B cell (primary cell): ENCODE results near the gene ZNF438. TPM values are rescaled to one million over a fixed set of nuclear protein-coding genes. Genes with fewer than 3 reads are reported as not detected.

ENCODE experiments used
- ATAC-seq: fragments of 200-7000 bp; cut with Tn5 transposase; one replicate; pipeline ENCODE4 v1.10.0; 2021; ENCODE audit warnings: low read depth, mild to moderate bottlenecking, moderate number of reproducible peaks, moderate library complexity
- CTCF ChIA-PET: fragments of 350-600 bp; sonication (Branson Sonifier 250); formaldehyde crosslinking; loops from one replicate; lab custom pipeline; 2021; ENCODE audit warnings: antibody characterized with exemption, inconsistent platforms; lab: Charles Lee
- POLR2A ChIA-PET: fragments of 350-600 bp; sonication (Branson Sonifier 250); formaldehyde crosslinking; loops from one replicate; lab custom pipeline; 2021; ENCODE audit warnings: antibody characterized with exemption; lab: Charles Lee
- DNase-seq: peaks from one replicate; pipeline ENCODE4 v3.0.0; 2013
- H2AFZ ChIP-seq: 2 replicates; pipeline ENCODE4 v1.6.1; 2012; ENCODE audit warnings: mild to moderate bottlenecking, low read depth, low read length; ENCODE audit not compliant: insufficient read depth, poor library complexity, severe bottlenecking
- H3K27ac ChIP-seq, 2 donors: 1 replicate in 1 of 2; 2 replicates in 1 of 2; pipeline ENCODE4 v1.5.1; 2012 to 2013; ENCODE audit warnings: low read length in 2 of 2, mild to moderate bottlenecking in 2 of 2, moderate library complexity in 1 of 2
- H3K27me3 ChIP-seq, 4 experiments: fragments of 200-600 bp in 1 of 4; sonication (generic) in 1 of 4; replicated peaks in 1 of 4; 1 replicate in 2 of 4; 2 replicates in 2 of 4; pipeline versions ENCODE4 v1.6.1 to v1.7.0; 2013 to 2016; ENCODE audit warnings: low read length in 3 of 4, mild to moderate bottlenecking in 2 of 4, mixed read lengths in 1 of 4, moderate library complexity in 1 of 4; ENCODE audit not compliant: insufficient read depth in 4 of 4, control insufficient read depth in 3 of 4; ENCODE audit errors: control extremely low read depth in 1 of 4
- H3K36me3 ChIP-seq, 2 experiments: replicated peaks in 1 of 2; 1 replicate in 1 of 2; 2 replicates in 1 of 2; pipeline versions ENCODE4 v1.6.1 to v1.7.1; 2013; ENCODE audit warnings: low read length in 1 of 2; ENCODE audit not compliant: insufficient read depth in 2 of 2, control insufficient read depth in 1 of 2; ENCODE audit errors: control extremely low read depth in 1 of 2, extremely low read depth in 1 of 2
- H3K4me1 ChIP-seq, 2 donors: fragments of 200-600 bp in 1 of 2; sonication (generic) in 1 of 2; 1 replicate in 1 of 2; 2 replicates in 1 of 2; pipeline versions ENCODE4 v1.5.1 to v1.6.1; 2013 to 2017; ENCODE audit warnings: low read length in 2 of 2; ENCODE audit not compliant: control insufficient read depth in 2 of 2, insufficient read depth in 2 of 2
- H3K4me2 ChIP-seq: replicated peaks from 2 replicates; pipeline ENCODE3; 2012; ENCODE audit warnings: mild to moderate bottlenecking, low read depth, low read length; ENCODE audit not compliant: poor library complexity, severe bottlenecking
- H3K4me3 ChIP-seq, 5 experiments: fragments of 200-600 bp in 1 of 5; sonication (generic) in 1 of 5; 1 replicate in 3 of 5; 2 replicates in 2 of 5; pipeline versions ENCODE4 v1.5.1 to v1.7.0; 2011 to 2016; ENCODE audit warnings: low read length in 4 of 5, mild to moderate bottlenecking in 4 of 5, low read depth in 2 of 5, control low read depth in 1 of 5, moderate library complexity in 1 of 5; ENCODE audit not compliant: insufficient read depth in 1 of 5; ENCODE audit errors: control extremely low read depth in 1 of 5, extremely low read depth in 1 of 5
- H3K79me2 ChIP-seq: fragments of 200-600 bp; sonication (generic); one replicate; pipeline ENCODE4 v1.6.0; 2016; ENCODE audit warnings: low read length; ENCODE audit not compliant: control insufficient read depth, insufficient read depth
- H3K9ac ChIP-seq: fragments of 200-600 bp; sonication (generic); 2 replicates; pipeline ENCODE4 v1.6.1; 2017; ENCODE audit warnings: mild to moderate bottlenecking, low read length, moderate library complexity
- H3K9me3 ChIP-seq, 3 donors: one replicate each; pipeline versions ENCODE4 v1.6.1 to v1.7.1; 2013; ENCODE audit warnings: low read length in 2 of 3; ENCODE audit not compliant: control insufficient read depth in 2 of 3, insufficient read depth in 1 of 3; ENCODE audit errors: control extremely low read depth in 1 of 3
- H4K20me1 ChIP-seq: 2 replicates; pipeline ENCODE4 v1.6.0; 2012; ENCODE audit warnings: mild to moderate bottlenecking, low read length; ENCODE audit not compliant: insufficient read depth, control insufficient read depth, poor library complexity, severe bottlenecking
- H3K27ac Mint-ChIP-seq: one replicate; pipeline ENCODE4 v1.8.0; 2021; ENCODE audit warnings: mixed read lengths
- H3K27me3 Mint-ChIP-seq: one replicate; pipeline ENCODE4 v1.8.0; 2021; ENCODE audit warnings: mixed read lengths
- H3K4me1 Mint-ChIP-seq: one replicate; pipeline ENCODE4 v1.8.0; 2021; ENCODE audit warnings: mixed read lengths
- H3K4me3 Mint-ChIP-seq: one replicate; pipeline ENCODE4 v1.8.0; 2021; ENCODE audit warnings: mixed read lengths
- H3K9me3 Mint-ChIP-seq: one replicate; pipeline ENCODE4 v1.8.0; 2022; ENCODE audit warnings: mixed read lengths; ENCODE audit not compliant: insufficient read depth
- CTCF ChIP-seq: fragments of 200-600 bp; IDR thresholded peaks from one replicate; pipeline ENCODE4 v1.8.0; 2022; ENCODE audit warnings: antibody characterized with exemption, mild to moderate bottlenecking
- EZH2 ChIP-seq: IDR thresholded peaks from 2 replicates; pipeline ENCODE4 v1.6.1; 2012; ENCODE audit warnings: borderline replicate concordance, low read depth, mild to moderate bottlenecking, moderate library complexity, low read length; ENCODE audit not compliant: insufficient read depth, poor library complexity, severe bottlenecking
- WGBS: methylation state at CpG from one replicate; pipeline ENCODE4 v1.1.5; 2013; ENCODE audit warnings: missing lambda C conversion rate; ENCODE audit not compliant: insufficient coverage; 5-methylcytosine and 5-hydroxymethylcytosine counted together
- intact Hi-C: fragments of 100-400 bp; cut with micrococcal nuclease; formaldehyde crosslinking; loops from one replicate; pipeline ENCODE4 v1.10.0; 2022
- polyA plus RNA-seq: library from polyadenylated mRNA; depleted of rRNA; stranded (reverse); fragments of >200 nt; gene quantifications from 2 replicates; pipeline ENCODE4 v1.2.3, GENCODE V29; 2012
- total RNA-seq, 2 donors: library from RNA; stranded (reverse); fragments of 120-200 nt in 1 of 2; gene quantifications; 1 replicate in 1 of 2; 2 replicates in 1 of 2; pipeline versions ENCODE4 v1.2.3 to v1.2.4, GENCODE V29; 2013 to 2022

The ZNF438 gene
- total and polyA plus RNA-seq, 2 donors (not counting 1 experiment from before 2014, with no cell fraction given): 2.0 to 3.7 TPM

- Histone ChIP-seq H3K27me3 (no peaks in the 10 kb centered on the region), H3K27ac (no peak overlapping the region), H3K9me3 (no peaks in the 10 kb centered on the region), H3K4me1 (no peaks in the 10 kb centered on the region), H3K9ac (no peak overlapping the region), H3K4me3 (no peak overlapping the region), H2AFZ (no peak overlapping the region), H3K36me3 (no peaks in the 10 kb centered on the region), H3K79me2 (no peaks in the 10 kb centered on the region), H3K4me2 (no peak overlapping the region), H4K20me1 (no peaks in the 10 kb centered on the region)
- WGBS: no CpG with 5 or more reads among the region's 1 CpG
- CTCF ChIA-PET: no interaction called here
- Mint-ChIP-seq H3K9me3 (no peaks in the 10 kb centered on the region), H3K27ac (no peak overlapping the region), H3K27me3 (no peaks in the 10 kb centered on the region), H3K4me1 (no peaks in the 10 kb centered on the region), H3K4me3 (no peak overlapping the region)
- intact Hi-C loops: no loop called here
- ATAC-seq: no peak
- DNase-seq: no peak
- no peak for TF ChIP-seq CTCF
- TF ChIP-seq EZH2: no peak
- POLR2A ChIA-PET: no interaction called here
Measured at GRCh38 chr10:30917789-30918188, 113.9 kb downstream of the ZNF438 start.

GRCh38 chr10:30917067-30917466, 114.6 kb downstream of the ZNF438 start:
- H3K4me2 ChIP-seq: no peak overlapping the region
- DNase-seq (no peak), ATAC-seq (no peak)
- Mint-ChIP-seq H3K27me3 (no peaks in the 10 kb centered on the region), H3K4me1 (no peaks in the 10 kb centered on the region), H3K4me3 (no peak overlapping the region), H3K27ac (no peak overlapping the region), H3K9me3 (no peaks in the 10 kb centered on the region)
- TF ChIP-seq CTCF (no peak), EZH2 (no peak)
- H3K27ac ChIP-seq: no peak overlapping the region
- H4K20me1 ChIP-seq: no peaks in the 10 kb centered on the region
- H3K9ac ChIP-seq: no peak overlapping the region
- H2AFZ ChIP-seq: no peak overlapping the region
- H3K79me2 ChIP-seq: no peaks in the 10 kb centered on the region
- H3K27me3 ChIP-seq: no peaks in the 10 kb centered on the region
- no peak overlapping the region for H3K4me3 ChIP-seq
- CTCF ChIA-PET: no interaction called here
- no peaks in the 10 kb centered on the region for H3K9me3 ChIP-seq
- intact Hi-C loops: no loop called here
- POLR2A ChIA-PET: no interaction called here
- 100% methylated on average over 2 of the region's 3 CpGs for WGBS
- no peaks in the 10 kb centered on the region for H3K36me3 ChIP-seq
- no peaks in the 10 kb centered on the region for H3K4me1 ChIP-seq
